HL-60 (cell line): ENCODE results near the gene ABHD16A.
"Not testable (repeated sequence)": the region's sequence is repeated elsewhere in the genome, so short reads cannot be mapped to it uniquely, and the experiment has no call there.

Experiments used
- DNase-seq, 2 experiments: peaks; one replicate each; pipeline ENCODE4 v3.0.0-alpha.2; 2010 to 2020; ENCODE audit warnings: low read depth in 1 of 2, low spot score in 1 of 2
- H3K27ac ChIP-seq: fragments of 250-450 bp; sonication (Bioruptor Pico); replicated peaks from 2 replicates; pipeline ENCODE4 v1.5.1; 2020; ENCODE audit warnings: mild to moderate bottlenecking, moderate library complexity
- H3K27me3 ChIP-seq: fragments of 250-450 bp; sonication (Bioruptor Pico); 2 replicates; pipeline ENCODE4 v1.5.1; 2021; ENCODE audit warnings: mild to moderate bottlenecking, moderate library complexity; ENCODE audit not compliant: insufficient read depth, poor library complexity, severe bottlenecking
- H3K4me3 ChIP-seq: replicated peaks from 2 replicates; pipeline ENCODE4 v1.5.1; 2011; ENCODE audit warnings: mild to moderate bottlenecking, control low read depth, low read length; ENCODE audit not compliant: insufficient read depth
- GABPA ChIP-seq: IDR thresholded peaks from 2 replicates; pipeline ENCODE4 v1.6.1; 2012; ENCODE audit warnings: low read depth
- POLR2AphosphoS5 ChIP-seq: IDR thresholded peaks from 2 replicates; pipeline ENCODE4 v1.6.1; 2012; ENCODE audit warnings: low read depth
- SPI1 ChIP-seq: IDR thresholded peaks from 2 replicates; pipeline ENCODE4 v1.6.1; 2012; ENCODE audit warnings: low read depth, mild to moderate bottlenecking, borderline replicate concordance
- TF ChIP-seq, protein P1 (sequence below): IDR thresholded peaks from one replicate; pipeline ENCODE4 v1.5.1; 2011; ENCODE audit warnings: low read length, control low read depth, inconsistent platforms; ENCODE audit not compliant: insufficient read depth
- TF ChIP-seq, protein P2 (sequence below): IDR thresholded peaks from 2 replicates; pipeline ENCODE4 v1.6.1; 2012; ENCODE audit warnings: low read depth; ENCODE audit not compliant: insufficient replicate concordance

Gene ABHD16A

DNA sequence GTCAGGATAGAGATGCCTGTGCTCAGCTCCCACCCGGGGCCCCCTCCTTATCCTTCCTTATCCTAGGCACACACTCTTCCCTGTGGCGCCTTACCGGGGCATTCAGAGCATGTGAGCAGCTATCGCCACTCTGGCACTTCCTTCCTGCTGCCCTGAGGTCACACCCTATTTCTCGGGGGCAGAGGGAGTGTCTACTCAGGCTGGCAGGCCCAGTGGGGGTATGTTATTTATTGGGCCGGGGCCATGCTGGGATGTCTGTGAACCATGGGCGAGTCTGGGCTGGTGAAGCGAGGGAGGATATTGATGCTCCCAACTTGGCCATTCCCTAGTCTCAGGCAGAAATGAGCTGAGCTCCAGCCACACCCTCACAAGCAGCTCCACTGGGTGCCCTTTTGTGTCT is 8.1 kb upstream of the ABHD16A start:
- DNase-seq = peak in 1 of 2 experiments; percentile 28
- H3K27ac ChIP-seq = no peak overlapping the region

DNA sequence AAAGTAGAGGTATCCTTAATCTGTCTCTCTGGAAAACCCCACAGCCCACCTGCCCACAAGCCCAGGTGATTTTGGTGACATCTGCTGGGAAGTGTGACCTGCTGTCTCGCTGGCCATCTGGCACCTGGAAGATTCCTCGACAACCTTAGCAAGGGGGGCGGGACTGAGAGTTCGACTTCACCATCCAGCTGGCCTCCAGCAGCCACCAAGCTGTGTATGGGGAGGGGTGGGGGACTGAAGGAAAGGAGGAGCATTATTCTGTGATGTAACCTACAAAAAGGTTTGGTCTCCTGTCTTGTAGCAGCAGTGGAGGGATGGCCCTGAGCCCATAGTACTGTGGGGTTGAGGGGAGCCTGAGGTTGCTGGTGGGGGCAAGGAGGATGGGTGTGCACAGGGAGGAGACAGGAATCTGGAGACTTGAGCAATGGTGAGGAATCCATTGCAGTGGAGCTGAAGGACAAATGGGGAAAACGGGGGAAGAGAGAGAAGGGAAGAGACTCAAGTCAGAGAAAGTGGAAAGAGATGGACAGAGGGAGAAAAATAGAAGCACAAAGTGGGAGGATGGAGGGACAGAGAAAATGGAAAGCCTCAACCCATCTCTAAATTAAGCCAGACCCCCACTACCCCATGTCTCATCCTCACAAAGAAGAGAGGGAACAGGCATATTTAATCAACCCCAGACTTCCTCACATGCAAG is 7.5 kb upstream of the ABHD16A start:
- Histone ChIP-seq H3K27ac (no peak overlapping the region), H3K4me3 (no peak overlapping the region), H3K27me3 (no peaks in the 10 kb centered on the region)
- TF ChIP-seq SPI1 = no peak
- no peak for TF ChIP-seq GABPA
- TF ChIP-seq, protein P1, sequence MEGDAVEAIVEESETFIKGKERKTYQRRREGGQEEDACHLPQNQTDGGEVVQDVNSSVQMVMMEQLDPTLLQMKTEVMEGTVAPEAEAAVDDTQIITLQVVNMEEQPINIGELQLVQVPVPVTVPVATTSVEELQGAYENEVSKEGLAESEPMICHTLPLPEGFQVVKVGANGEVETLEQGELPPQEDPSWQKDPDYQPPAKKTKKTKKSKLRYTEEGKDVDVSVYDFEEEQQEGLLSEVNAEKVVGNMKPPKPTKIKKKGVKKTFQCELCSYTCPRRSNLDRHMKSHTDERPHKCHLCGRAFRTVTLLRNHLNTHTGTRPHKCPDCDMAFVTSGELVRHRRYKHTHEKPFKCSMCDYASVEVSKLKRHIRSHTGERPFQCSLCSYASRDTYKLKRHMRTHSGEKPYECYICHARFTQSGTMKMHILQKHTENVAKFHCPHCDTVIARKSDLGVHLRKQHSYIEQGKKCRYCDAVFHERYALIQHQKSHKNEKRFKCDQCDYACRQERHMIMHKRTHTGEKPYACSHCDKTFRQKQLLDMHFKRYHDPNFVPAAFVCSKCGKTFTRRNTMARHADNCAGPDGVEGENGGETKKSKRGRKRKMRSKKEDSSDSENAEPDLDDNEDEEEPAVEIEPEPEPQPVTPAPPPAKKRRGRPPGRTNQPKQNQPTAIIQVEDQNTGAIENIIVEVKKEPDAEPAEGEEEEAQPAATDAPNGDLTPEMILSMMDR = no peak
- TF ChIP-seq POLR2AphosphoS5 = no peak
- TF ChIP-seq, protein P2, sequence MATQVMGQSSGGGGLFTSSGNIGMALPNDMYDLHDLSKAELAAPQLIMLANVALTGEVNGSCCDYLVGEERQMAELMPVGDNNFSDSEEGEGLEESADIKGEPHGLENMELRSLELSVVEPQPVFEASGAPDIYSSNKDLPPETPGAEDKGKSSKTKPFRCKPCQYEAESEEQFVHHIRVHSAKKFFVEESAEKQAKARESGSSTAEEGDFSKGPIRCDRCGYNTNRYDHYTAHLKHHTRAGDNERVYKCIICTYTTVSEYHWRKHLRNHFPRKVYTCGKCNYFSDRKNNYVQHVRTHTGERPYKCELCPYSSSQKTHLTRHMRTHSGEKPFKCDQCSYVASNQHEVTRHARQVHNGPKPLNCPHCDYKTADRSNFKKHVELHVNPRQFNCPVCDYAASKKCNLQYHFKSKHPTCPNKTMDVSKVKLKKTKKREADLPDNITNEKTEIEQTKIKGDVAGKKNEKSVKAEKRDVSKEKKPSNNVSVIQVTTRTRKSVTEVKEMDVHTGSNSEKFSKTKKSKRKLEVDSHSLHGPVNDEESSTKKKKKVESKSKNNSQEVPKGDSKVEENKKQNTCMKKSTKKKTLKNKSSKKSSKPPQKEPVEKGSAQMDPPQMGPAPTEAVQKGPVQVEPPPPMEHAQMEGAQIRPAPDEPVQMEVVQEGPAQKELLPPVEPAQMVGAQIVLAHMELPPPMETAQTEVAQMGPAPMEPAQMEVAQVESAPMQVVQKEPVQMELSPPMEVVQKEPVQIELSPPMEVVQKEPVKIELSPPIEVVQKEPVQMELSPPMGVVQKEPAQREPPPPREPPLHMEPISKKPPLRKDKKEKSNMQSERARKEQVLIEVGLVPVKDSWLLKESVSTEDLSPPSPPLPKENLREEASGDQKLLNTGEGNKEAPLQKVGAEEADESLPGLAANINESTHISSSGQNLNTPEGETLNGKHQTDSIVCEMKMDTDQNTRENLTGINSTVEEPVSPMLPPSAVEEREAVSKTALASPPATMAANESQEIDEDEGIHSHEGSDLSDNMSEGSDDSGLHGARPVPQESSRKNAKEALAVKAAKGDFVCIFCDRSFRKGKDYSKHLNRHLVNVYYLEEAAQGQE = no peak
- no peak for DNase-seq

More for the DNA sequence above, 8.1 kb upstream of the ABHD16A start:
- Histone ChIP-seq H3K4me3 (no peak overlapping the region), H3K27me3 (no peaks in the 10 kb centered on the region)
- TF ChIP-seq, protein P1 = no peak
- peak; percentile 52; the same call in 1 of the 2 replicates for TF ChIP-seq SPI1
- TF ChIP-seq, protein P2 = no peak
- no peak for TF ChIP-seq GABPA
- no peak for TF ChIP-seq POLR2AphosphoS5

DNA sequence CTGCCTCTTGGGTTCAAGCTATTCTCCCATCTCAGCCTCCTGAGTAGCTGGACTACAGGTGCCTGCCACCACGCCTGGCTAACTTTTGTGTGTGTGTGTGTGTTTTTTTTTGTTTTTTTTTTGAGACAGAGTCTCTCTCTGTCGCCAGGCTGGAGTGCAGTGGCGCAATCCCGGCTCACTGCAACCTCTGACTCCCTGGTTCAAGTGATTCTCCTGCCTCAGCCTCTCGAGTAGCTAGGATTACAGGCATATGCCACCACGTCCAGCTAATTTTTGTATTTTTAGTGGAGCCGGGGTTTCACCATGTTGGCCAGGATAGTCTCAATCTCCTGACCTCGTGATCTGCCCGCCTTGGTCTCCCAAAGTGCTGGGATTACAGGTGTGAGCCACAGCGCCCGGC is 6.0 kb upstream of the ABHD16A start:
- DNase-seq, H3K27me3 ChIP-seq: not testable (repeated sequence)

DNA sequence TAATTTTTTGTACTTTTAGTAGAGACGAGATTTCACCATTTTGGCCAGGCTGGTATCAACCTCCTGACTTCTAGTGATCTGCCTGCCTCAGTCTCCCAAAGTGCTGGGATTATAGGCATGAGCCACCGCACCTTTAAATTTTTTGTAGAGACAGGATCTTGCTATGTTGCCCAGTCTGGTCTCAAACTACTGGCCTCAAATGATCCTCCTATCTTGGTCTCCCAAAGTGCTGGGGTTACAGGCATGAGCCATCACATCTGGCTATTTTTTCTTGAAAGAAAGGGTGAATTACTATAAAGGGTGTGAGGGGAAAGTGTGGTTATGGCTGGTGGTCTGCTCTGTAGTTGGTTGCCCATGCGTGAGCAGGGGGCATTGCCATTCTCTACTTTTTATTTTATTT is 5.1 kb upstream of the ABHD16A start:
- no peak for DNase-seq
- TF ChIP-seq POLR2AphosphoS5 (no peak), SPI1 (no peak), GABPA (no peak)
- TF ChIP-seq, protein P2 = no peak
- TF ChIP-seq, protein P1 = no peak
- H3K4me3 ChIP-seq = no peak overlapping the region
- H3K27me3 ChIP-seq = no peaks in the 10 kb centered on the region
- H3K27ac ChIP-seq = no peak overlapping the region

More for the DNA sequence above, 6.0 kb upstream of the ABHD16A start:
- not testable (repeated sequence) for H3K27ac ChIP-seq, H3K4me3 ChIP-seq
